Body of pancreas (tissue), 4 donors: ENCODE results near the gene AGPAT4.

ENCODE experiments used
- CTCF ChIP-seq, 7 experiments: fragments of 450-650 bp in 4 of 7; fragments of 200-600 bp in 3 of 7; sonication (generic) in 3 of 7; IDR thresholded peaks; one replicate each; pipeline ENCODE4 v1.5.1; 2016 to 2019; ENCODE audit warnings: antibody characterized with exemption in 7 of 7
- POLR2A ChIP-seq, 3 donors: fragments of 450-650 bp; IDR thresholded peaks; one replicate each; pipeline ENCODE4 v1.6.1; 2016; ENCODE audit warnings: antibody characterized with exemption in 3 of 3, mild to moderate bottlenecking in 2 of 3

- TF ChIP-seq CTCF (IDR thresholded peaks at IDR 0.05) (no peak), POLR2A (IDR thresholded peaks at IDR 0.05) (no peak)
Measured at GRCh38 chr6:161225681-161226008, 48.2 kb downstream of the AGPAT4 start.
